PFSK-1 (cell line): ENCODE results near the gene TEX13D. TPM values are rescaled to one million over a fixed set of nuclear protein-coding genes. Genes with fewer than 3 reads are reported as not detected.

ENCODE experiments used
- FOXP2 ChIP-seq: optimal IDR thresholded peaks from 2 replicates; pipeline ENCODE3; 2011; ENCODE audit warnings: borderline replicate concordance, control low read depth, inconsistent platforms; ENCODE audit not compliant: insufficient read depth; ENCODE audit errors: extremely low read length, extremely low read depth
- POLR2AphosphoS5 ChIP-seq: IDR thresholded peaks from 2 replicates; pipeline ENCODE4 v1.6.1; 2012; ENCODE audit warnings: low read depth, mild to moderate bottlenecking, control low read depth, low read length, moderate library complexity
- REST ChIP-seq, 2 experiments: IDR thresholded peaks; 2 replicates each; pipeline versions ENCODE4 v1.6.1 to v1.8.0; 2011 to 2012; ENCODE audit warnings: low read depth in 2 of 2, low read length in 2 of 2, control low read depth in 1 of 2, inconsistent platforms in 1 of 2, mild to moderate bottlenecking in 1 of 2, moderate library complexity in 1 of 2; ENCODE audit not compliant: insufficient read depth in 1 of 2
- SIN3A ChIP-seq: IDR thresholded peaks from 2 replicates; pipeline ENCODE4 v1.6.1; 2012; ENCODE audit warnings: mild to moderate bottlenecking, low read length, moderate library complexity, borderline replicate concordance; ENCODE audit not compliant: insufficient read depth
- TAF1 ChIP-seq: IDR thresholded peaks from 2 replicates; pipeline ENCODE4 v1.6.1; 2012; ENCODE audit warnings: low read length, control low read depth, borderline replicate concordance; ENCODE audit not compliant: insufficient read depth
- polyA plus RNA-seq: library from polyadenylated mRNA; unstranded; fragments of >200 nt; gene quantifications from one replicate; pipeline ENCODE4 v1.2.1, GENCODE V29; 2012; ENCODE audit warnings: low read depth, missing spikeins; ENCODE audit not compliant: insufficient read length

TEX13D gene
- polyA plus RNA-seq, result not detected

DNA sequence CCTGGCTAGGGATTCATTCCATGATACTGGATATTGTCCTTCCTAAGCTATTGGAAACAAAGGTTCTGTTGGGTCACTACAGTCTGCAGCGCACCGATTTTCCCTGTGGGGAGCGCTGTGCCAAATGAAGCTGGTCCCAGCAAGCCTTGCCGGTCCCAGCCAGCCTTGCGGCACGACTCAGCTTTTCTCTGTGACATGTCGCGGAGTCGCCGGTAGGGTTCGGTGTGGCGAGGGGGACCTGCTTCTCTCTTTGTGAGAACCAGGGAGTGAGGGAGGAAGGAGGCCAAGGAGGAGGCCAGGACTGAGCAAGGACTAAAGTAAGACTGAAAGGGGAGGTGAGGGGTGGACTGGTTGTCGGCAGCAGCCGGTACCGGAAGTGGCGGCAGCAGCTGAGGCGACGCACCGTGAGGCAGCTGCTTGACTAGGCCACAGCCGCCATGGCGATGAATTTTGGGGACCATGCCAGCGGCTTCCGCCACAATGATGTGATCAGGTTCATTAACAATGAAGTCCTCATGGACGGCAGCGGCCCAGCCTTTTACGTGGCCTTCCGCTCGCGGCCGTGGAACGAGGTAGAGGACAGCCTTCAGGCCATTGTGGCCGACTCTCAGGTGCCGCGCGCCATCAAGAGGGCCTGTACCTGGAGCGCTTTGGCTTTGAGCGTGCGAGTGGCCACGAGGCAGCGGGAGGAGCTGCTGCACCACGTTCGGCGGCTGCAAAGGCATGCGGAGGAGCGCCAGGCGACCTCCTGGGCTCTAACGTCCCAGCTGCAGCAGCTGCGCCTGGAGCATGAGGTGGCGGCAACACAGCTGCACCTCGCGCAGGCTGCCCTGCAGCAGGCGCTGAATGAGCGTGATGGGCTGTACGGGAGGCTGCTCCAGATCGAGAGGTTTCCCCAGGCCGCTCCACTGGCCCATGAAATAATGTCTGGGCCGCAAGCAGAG is at the start of gene TEX13D:
TEX13D (plus strand) TSS at position 180 of the 944 bp plus-strand sequence; CDS start at position 438, 258 bp downstream.
- TF ChIP-seq FOXP2 (no peak), SIN3A (no peak), TAF1 (no peak), REST (IDR thresholded peaks at IDR 0.05; ENCODE audit: insufficient read depth in 1 of 2, low read depth in 2 of 2, low read length in 2 of 2) (no peak), POLR2AphosphoS5 (no peak)

DNA sequence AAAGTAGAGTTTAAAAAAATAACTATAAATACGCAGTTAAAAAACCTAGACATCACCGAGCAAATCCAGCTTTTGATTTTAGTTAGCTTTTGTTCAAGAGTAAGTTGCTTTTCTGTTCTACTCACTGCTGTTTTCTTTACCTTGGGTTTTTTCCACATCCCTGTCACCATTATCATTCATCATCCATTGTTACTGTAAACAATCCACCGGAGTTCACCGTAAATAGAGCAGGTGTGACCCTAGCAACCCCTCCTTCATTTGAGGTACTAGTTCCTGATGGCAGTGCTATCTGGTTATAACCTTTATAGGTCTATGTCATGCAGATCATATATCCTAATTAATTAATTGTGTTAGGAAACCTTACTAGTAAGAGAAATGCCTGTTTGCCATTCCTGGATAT is 43.0 kb upstream of the TEX13D start:
- TF ChIP-seq REST (IDR thresholded peaks at IDR 0.05; ENCODE audit: insufficient read depth in 1 of 2, low read depth in 2 of 2, low read length in 2 of 2) (no peak), TAF1 (no peak), POLR2AphosphoS5 (no peak)

GRCh38 chrX:124293810-124294209 is 38.6 kb upstream of the TEX13D start:
- TF ChIP-seq FOXP2, result no peak
- no peak for TF ChIP-seq REST (IDR thresholded peaks at IDR 0.05; ENCODE audit: insufficient read depth in 1 of 2, low read depth in 2 of 2, low read length in 2 of 2)
- TF ChIP-seq TAF1, result no peak
- no peak for TF ChIP-seq POLR2AphosphoS5
- no peak for TF ChIP-seq SIN3A

DNA sequence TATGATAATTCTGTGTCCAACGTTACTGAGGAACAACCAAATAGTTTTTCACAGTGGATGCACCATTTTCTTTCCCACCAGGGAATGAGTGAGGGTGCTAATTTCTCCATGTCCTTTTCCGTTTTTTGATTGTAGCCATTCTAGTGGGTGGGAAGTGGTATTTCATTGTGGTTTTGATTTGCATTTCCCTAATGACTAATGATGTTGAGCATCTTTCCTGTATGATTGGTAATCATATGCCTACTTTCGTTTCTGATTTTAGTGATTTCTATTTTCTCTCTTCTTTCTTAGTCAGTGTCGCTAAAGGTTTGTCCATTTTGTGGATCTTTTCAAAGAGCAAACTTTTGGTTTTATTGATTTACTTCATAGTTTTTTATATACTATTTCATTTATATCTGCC is 32.1 kb upstream of the TEX13D start:
- TF ChIP-seq REST (IDR thresholded peaks at IDR 0.05; ENCODE audit: insufficient read depth in 1 of 2, low read depth in 2 of 2, low read length in 2 of 2) (no peak), FOXP2 (no peak), SIN3A (no peak), POLR2AphosphoS5 (no peak), TAF1 (no peak)
